Neural progenitor cell (in vitro differentiated cells): ENCODE data around the gene ZNF521. TPM values are rescaled to one million over a fixed set of nuclear protein-coding genes. Genes with fewer than 3 reads are reported as not detected.

ENCODE experiments used
- DNase-seq: peaks from one replicate; pipeline ENCODE4 v3.0.0-alpha.2; 2016; ENCODE audit warnings: low spot score
- H2AFZ ChIP-seq: fragments of 200-600 bp; sonication (generic); replicated peaks from 2 replicates; pipeline ENCODE4 v1.6.1; 2016; ENCODE audit warnings: antibody characterized with exemption
- H3F3A ChIP-seq: fragments of 200-600 bp; sonication (generic); 2 replicates; pipeline ENCODE4 v1.6.1; 2016; ENCODE audit warnings: antibody characterized with exemption, low read depth
- H3K27ac ChIP-seq: fragments of 200-600 bp; sonication (generic); 2 replicates; pipeline ENCODE4 v1.5.1; 2016; ENCODE audit warnings: mild to moderate bottlenecking
- H3K27me3 ChIP-seq: fragments of 200-600 bp; sonication (generic); 2 replicates; pipeline ENCODE4 v1.6.1; 2016; ENCODE audit warnings: mild to moderate bottlenecking, moderate library complexity
- H3K36me3 ChIP-seq: fragments of 200-600 bp; sonication (generic); 2 replicates; pipeline ENCODE4 v1.5.1; 2016
- H3K4me1 ChIP-seq: fragments of 200-600 bp; sonication (generic); 2 replicates; pipeline ENCODE4 v1.6.1; 2016; ENCODE audit warnings: mixed run types
- H3K4me2 ChIP-seq: fragments of 200-600 bp; sonication (generic); 2 replicates; pipeline ENCODE4 v1.6.1; 2016
- H3K4me3 ChIP-seq: fragments of 200-600 bp; sonication (generic); 2 replicates; pipeline ENCODE4 v1.5.1; 2016
- H3K79me2 ChIP-seq: fragments of 200-600 bp; sonication (generic); 2 replicates; pipeline ENCODE4 v1.6.1; 2016; ENCODE audit warnings: low read depth
- H3K9ac ChIP-seq: fragments of 200-600 bp; sonication (generic); 2 replicates; pipeline ENCODE4 v1.6.1; 2016
- H3K9me3 ChIP-seq: fragments of 200-600 bp; sonication (generic); 2 replicates; pipeline ENCODE4 v1.5.1; 2016; ENCODE audit warnings: low read depth
- H4K20me1 ChIP-seq: fragments of 200-600 bp; sonication (generic); 2 replicates; pipeline ENCODE4 v1.6.1; 2016; ENCODE audit warnings: low read depth
- H3K27ac Mint-ChIP-seq: 3 replicates; pipeline ENCODE4 v1.8.0; 2021; ENCODE audit warnings: mixed read lengths
- H3K27me3 Mint-ChIP-seq: 2 replicates; pipeline ENCODE4 v1.8.0; 2022; ENCODE audit warnings: low read depth, mild to moderate bottlenecking, inconsistent platforms, moderate library complexity, mixed read lengths; ENCODE audit not compliant: insufficient read depth
- H3K36me3 Mint-ChIP-seq: 3 replicates; pipeline ENCODE4 v1.8.0; 2021; ENCODE audit warnings: mixed read lengths
- H3K4me1 Mint-ChIP-seq: 3 replicates; pipeline ENCODE4 v1.8.0; 2021; ENCODE audit warnings: mixed read lengths
- H3K4me3 Mint-ChIP-seq: 3 replicates; pipeline ENCODE4 v1.8.0; 2021; ENCODE audit warnings: mild to moderate bottlenecking, moderate library complexity, mixed read lengths
- H3K9me3 Mint-ChIP-seq: 3 replicates; pipeline ENCODE4 v1.8.0; 2020; ENCODE audit warnings: mixed read lengths
- CTCF ChIP-seq: fragments of 200-600 bp; sonication (generic); IDR thresholded peaks from 2 replicates; pipeline ENCODE4 v1.5.1; 2017; ENCODE audit warnings: antibody characterized with exemption, mild to moderate bottlenecking
- EZH2 ChIP-seq: fragments of 200-600 bp; sonication (generic); IDR thresholded peaks from 2 replicates; pipeline ENCODE4 v1.6.1; 2017; ENCODE audit warnings: antibody characterized with exemption, mild to moderate bottlenecking, moderate library complexity
- EZH2phosphoT487 ChIP-seq: fragments of 200-600 bp; sonication (generic); IDR thresholded peaks from 2 replicates; pipeline ENCODE4 v1.6.1; 2017; ENCODE audit warnings: antibody characterized with exemption
- total RNA-seq: library from RNA; depleted of rRNA; stranded (reverse); fragments of >200 nt; gene quantifications from 2 replicates; pipeline ENCODE4 v1.2.3, GENCODE V29; 2015; ENCODE audit warnings: low replicate concordance

ZNF521 gene
- total RNA-seq, 1 donor from 2014 or later: 136 TPM

DNA sequence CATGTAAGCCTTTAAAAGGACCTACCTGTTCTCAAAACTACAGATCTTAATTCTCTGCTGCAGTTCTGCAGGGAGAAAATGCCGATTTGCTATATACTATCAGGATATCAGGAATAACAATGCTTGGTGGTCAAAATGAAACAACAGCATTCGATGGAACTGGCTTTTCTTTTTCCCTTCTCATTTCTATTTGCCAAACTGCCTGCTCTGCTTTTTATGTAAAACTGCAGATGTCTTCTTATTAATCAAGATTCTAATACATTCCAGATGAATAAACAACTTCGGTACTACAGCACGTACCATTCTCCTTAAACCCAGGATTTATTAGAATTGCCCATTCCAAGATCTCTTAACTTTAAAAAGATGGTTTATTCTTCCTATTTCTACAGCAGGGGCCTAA lies 100.9 kb downstream of the ZNF521 start:
- Histone ChIP-seq H3K9ac (no peak overlapping the region), H3K4me2 (no peak overlapping the region), H3K27ac (no peak overlapping the region), H3K9me3 (no peaks in the 10 kb centered on the region), H2AFZ (no peak overlapping the region), H3F3A (no peaks in the 10 kb centered on the region), H4K20me1 (peaks cover 100% of the 10 kb centered on the region), H3K4me3 (no peak overlapping the region), H3K79me2 (peaks cover 98% of the 10 kb centered on the region), H3K4me1 (no peaks in the 10 kb centered on the region), H3K36me3 (no peaks in the 10 kb centered on the region), H3K27me3 (no peaks in the 10 kb centered on the region)
- no peak for TF ChIP-seq CTCF
- TF ChIP-seq EZH2: no peak
- no peak for TF ChIP-seq EZH2phosphoT487
- DNase-seq: no peak
- Mint-ChIP-seq H3K9me3 (no peaks in the 10 kb centered on the region), H3K4me3 (no peak overlapping the region), H3K27me3 (no peaks in the 10 kb centered on the region), H3K4me1 (peaks cover 22% of the 10 kb centered on the region), H3K36me3 (peaks cover 32% of the 10 kb centered on the region), H3K27ac (no peak overlapping the region)

- H3K4me3 ChIP-seq: no peak overlapping the region
- no peaks in the 10 kb centered on the region for H3K9me3 ChIP-seq
- H3F3A ChIP-seq: no peaks in the 10 kb centered on the region
- Mint-ChIP-seq H3K27ac (no peak overlapping the region), H3K36me3 (peaks cover 31% of the 10 kb centered on the region), H3K9me3 (no peaks in the 10 kb centered on the region), H3K4me1 (peaks cover 22% of the 10 kb centered on the region), H3K27me3 (no peaks in the 10 kb centered on the region), H3K4me3 (no peak overlapping the region)
- H3K9ac ChIP-seq: no peak overlapping the region
- H3K36me3 ChIP-seq: no peaks in the 10 kb centered on the region
- no peak overlapping the region for H2AFZ ChIP-seq
- H3K27me3 ChIP-seq: no peaks in the 10 kb centered on the region
- no peaks in the 10 kb centered on the region for H3K4me1 ChIP-seq
- no peak overlapping the region for H3K27ac ChIP-seq
- peaks cover 98% of the 10 kb centered on the region for H3K79me2 ChIP-seq
- H4K20me1 ChIP-seq: peaks cover 100% of the 10 kb centered on the region
- no peak overlapping the region for H3K4me2 ChIP-seq
- no peak for DNase-seq
- TF ChIP-seq EZH2phosphoT487 (no peak), EZH2 (no peak), CTCF (no peak)
Measured at GRCh38 chr18:25250474-25250851, 101.5 kb downstream of the ZNF521 start.

- Histone ChIP-seq H3K4me3 (no peak overlapping the region), H4K20me1 (peaks cover 100% of the 10 kb centered on the region), H3K27ac (no peak overlapping the region), H3K4me1 (peaks cover 7% of the 10 kb centered on the region), H3K4me2 (no peak overlapping the region), H3K36me3 (no peaks in the 10 kb centered on the region), H3K9ac (no peak overlapping the region), H3K79me2 (peaks cover 97% of the 10 kb centered on the region), H3F3A (no peaks in the 10 kb centered on the region), H3K9me3 (no peaks in the 10 kb centered on the region), H2AFZ (no peak overlapping the region), H3K27me3 (no peaks in the 10 kb centered on the region)
- Mint-ChIP-seq H3K9me3 (no peaks in the 10 kb centered on the region), H3K4me1 (peaks cover 24% of the 10 kb centered on the region), H3K27me3 (no peaks in the 10 kb centered on the region), H3K27ac (no peak overlapping the region), H3K36me3 (peaks cover 35% of the 10 kb centered on the region), H3K4me3 (no peak overlapping the region)
- TF ChIP-seq CTCF (no peak), EZH2 (no peak), EZH2phosphoT487 (no peak)
- DNase-seq: no peak
Measured at GRCh38 chr18:25248755-25249154, 103.2 kb downstream of the ZNF521 start.
